HG03095 (cell line): ENCODE data around the gene BHMT2.

Experiments used
- ATAC-seq: cut with Tn5 transposase; IDR thresholded peaks from one replicate; pipeline ENCODE4 v1.9.1; 2021; ENCODE audit warnings: moderate library complexity; ENCODE audit not compliant: unreplicated experiment

Gene BHMT2, protein sequence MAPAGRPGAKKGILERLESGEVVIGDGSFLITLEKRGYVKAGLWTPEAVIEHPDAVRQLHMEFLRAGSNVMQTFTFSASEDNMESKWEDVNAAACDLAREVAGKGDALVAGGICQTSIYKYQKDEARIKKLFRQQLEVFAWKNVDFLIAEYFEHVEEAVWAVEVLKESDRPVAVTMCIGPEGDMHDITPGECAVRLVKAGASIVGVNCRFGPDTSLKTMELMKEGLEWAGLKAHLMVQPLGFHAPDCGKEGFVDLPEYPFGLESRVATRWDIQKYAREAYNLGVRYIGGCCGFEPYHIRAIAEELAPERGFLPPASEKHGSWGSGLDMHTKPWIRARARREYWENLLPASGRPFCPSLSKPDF

DNA sequence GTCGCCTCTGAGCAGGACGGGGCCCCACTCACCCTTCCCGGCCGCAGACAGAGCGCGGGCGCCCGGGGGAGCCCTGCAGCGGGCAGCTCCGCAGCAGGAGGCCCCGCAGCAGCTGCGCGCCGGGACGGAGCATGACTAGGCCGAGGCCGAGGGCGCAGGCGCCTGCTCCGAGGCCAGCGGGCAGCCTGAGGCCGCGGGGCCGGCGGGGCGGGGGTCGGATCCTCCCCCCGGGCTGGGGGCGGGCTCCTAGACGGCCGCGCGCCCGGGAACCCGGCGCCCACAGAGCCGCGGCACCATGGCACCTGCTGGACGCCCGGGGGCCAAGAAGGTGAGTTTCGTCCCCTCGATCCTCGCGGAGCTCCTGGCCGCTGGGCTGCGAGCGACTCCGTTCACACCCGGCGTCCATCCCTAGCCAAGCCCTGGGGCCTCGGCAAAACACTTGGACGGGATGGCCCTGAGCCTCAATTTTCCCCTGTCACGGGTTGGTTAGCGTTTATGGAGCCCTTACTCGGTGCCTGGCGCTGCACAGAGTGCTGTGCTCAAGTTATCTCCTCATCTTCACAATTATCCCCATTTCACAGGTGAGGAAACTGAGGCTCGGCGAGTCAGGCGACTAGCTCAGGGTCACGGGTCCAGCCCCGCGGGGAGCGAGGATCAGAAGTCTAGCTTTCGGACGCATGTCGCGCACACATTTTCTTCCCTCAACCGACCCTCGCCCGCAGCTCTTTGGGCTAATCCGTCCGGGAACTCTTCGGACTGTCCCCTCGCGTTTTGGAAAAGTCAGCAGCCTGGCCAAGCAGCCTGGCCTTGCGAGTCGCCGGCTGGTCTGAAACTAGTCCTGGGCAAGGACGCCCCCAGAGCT is at the start of gene BHMT2, which contains the start of gene DMGDH:
TSS of gene BHMT2 (plus strand) at position 280 of the 862 bp plus-strand sequence. CDS start at position 296, 16 bp downstream.
TSS of gene DMGDH (minus strand) at position 187 of the 862 bp plus-strand sequence. CDS start at position 133, 54 bp downstream.
- no peak for ATAC-seq

DNA sequence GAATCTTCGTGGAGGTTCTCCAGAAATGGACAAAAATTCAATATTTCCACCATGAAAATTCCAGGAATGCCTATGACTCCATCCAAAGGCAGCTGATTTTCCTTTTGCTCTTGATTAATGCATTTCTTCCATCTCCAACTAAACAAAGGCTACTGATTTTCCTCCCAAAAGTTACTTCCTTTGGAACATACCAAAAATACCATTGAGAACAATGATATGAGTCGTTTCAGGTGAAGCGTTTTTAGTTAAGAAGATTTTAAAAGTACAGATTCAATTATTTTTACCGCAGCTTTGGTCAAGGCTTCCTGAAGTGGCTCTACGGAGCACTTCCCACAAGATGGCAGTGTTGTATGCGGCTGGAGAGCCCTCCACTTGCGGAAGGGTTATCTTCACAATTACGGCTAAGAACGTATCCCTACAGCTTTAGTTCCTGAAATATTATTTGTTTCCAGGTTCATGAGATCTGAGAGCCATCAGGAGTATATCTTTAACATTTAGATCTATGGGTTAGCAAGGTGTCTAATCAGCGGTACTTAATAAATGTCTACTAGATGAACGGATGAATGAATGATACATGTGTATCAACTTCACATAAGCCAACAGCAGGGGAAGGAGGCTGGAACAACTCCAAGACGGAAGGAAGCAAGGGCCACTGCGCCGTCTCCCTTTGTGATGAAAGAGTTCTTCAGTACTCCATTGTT is 48.6 kb upstream of the BHMT2 start:
- ATAC-seq = no peak

DNA sequence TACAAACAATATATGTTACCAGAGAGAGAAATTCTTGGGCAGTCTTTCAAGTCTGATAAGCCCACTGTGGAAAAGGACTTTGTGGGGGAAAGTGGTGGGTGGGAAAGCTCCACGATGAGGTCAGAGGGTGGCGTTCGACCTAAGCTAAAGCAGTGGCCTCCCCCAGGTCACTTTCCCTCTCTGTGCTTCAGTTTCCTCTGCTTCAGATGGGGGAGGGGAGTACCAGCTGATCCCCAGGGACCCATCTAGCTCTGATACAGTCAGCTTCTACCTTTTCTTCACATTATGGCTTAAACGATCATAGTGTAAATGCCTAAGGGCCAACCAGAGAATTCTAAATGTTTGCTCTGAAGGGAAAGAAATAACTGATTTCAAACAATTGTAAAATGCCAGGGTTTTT is 47.8 kb upstream of the BHMT2 start:
- no peak for ATAC-seq

DNA sequence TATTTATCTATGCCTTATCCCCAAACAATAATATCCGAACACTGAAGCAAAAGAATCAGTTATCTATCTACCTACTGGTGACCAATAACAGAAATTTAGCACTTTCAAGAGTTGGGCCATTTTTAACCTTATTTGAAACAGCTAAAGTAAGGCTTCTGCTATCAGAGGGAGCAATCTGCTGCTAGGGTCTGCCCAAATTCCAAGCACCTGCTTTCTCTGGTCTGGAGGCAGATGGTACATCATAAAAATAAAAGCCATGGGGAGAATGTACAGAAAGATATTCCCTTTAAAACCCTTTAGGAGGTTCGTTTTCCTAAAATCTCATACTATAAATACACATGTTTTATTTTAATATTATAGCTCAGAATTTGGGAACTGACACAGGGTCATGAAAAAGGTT is 46.8 kb upstream of the BHMT2 start:
- ATAC-seq = no peak

DNA sequence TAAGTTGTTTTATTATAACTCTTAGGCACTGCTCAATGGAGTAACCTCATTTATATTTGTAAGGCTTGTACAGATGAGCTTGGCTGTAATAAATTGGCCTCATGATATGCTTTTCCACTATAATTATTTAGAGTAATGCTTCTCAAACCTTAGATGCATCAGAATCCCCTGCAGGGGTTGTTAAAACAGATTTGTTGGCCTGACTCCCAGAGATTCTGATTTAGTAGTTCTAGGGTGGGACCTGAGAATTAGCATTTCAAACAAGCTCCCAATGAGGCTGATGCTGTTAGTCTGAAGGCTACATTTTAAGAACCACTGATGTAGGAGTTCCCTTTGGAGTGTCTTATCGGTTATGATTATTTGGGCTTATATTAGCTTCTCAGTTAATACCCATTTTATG is 46.2 kb upstream of the BHMT2 start:
- ATAC-seq = no peak

DNA sequence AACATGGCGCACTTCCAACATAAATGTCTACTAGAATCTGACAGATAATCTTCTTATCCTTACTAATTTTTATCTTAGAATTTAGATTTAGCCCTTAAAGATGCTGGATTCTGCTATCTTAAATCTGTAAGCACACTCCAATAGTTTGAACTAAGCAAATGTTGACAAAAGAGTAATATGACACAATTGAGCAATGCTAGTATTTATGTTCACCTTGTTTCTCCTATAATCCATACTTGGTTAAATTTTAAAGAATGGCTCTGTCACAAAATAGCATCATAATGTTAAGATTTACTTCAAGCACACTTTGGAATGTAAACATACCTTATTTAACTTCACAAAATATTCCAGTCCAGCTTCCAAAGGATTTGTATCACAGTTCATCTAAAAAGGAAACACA is 45.6 kb upstream of the BHMT2 start:
- no peak for ATAC-seq

DNA sequence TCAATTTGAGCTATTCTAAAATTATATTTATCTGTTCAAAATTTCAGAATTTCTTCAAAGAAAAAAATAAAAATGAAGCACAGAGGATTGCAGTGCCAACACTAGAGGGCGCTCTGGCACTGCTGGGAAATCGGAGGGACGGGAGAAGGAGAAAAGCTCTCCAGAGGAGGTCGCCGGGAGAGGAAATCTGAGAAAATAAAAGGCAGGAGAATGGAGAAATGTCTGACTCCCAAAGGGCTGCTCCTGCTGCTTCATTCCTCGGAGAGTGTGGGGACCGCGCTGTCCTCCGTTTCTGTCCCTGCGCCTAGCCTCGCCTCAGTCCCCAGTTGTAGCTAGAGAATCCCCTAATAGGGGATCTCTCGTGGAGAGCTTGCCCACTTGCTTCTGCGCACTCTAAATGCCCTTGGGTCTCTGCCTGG is 44.5 kb upstream of the BHMT2 start:
- no peak for ATAC-seq

DNA sequence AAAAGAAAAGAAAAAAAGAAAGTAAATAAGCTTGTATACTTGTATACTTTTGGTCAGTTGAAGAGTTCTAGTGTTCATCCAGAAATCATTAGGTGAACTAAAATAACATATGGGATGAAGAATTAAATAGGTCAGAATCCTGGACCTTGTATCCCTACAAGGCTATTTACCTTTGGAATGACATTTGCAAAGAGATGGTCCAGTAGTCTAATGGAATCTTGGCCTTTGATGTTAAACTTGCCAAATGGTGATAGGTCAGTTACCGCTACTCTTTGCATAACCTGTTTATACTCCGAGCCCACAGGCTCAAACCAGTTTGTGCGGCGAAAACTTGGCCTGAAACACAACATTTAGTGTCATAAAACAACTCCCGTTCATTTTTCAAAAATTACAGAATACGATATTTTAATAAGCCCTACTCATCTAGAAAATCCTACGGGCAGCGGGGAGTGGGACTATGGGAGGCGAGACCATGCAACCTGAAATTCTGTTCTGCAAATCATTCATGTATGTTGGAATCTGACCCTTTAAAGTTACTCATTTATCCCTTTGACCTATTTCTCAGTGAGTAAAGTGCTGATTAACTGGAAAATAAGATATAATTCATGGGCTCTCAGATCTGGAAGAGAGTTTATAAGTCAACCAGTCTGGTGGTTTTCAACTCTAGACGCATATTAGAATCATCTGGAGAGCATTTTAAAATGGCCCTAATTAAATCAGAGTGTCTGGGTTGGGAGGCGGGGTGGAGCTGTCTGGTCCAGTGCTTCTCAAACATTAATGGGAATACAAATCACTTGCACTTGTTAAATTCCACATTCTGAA is 38.7 kb upstream of the BHMT2 start:
- ATAC-seq = no peak

DNA sequence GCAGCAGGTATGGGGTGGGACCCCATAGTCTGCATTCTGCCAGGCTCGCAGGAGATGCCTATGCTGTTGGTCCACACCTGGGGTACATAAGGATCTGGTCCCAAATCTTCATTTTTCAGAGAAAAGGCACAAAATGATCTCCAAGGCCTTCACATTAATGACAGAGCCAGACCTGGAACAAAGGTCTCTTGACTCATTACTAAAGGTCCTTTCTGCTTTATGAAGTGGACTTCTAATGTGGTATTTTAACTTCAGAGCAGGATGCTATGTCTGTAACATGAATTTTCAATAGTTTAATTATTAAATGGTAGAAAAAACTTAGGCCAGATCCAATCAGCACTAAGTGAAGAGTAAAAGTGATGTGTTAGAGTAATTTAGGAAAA is 38.1 kb upstream of the BHMT2 start:
- no peak for ATAC-seq

DNA sequence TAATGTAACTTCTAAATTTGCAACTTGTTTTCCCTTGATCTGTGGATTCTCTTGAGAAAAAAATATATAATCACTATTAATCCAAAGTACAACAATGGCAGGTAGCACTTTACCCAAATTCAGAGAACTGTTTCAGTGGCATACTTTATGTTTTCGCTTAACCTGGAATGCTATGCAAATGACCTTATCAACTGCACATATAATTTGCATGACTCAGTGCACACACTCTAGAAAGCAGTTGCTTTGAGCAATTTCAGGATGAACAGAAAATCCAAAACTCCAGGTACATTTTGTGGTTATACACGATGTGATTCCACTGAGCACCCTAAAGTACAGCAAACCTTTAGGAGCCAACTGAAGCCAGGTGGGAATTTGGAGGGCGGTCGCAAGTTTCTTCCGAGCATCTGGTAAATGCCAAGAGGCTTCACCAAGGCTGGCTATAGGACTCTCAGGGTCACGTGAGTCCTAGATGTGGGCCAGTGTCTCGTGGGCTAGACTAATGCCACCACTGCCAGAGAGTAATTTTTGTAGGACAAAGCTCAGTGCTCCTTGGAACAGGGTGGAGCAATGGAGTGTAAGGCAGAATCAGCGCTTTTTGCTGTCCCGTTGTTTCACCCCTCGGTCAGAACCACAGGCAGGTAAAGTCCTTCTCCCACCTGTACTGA is 37.4 kb upstream of the BHMT2 start:
- no peak for ATAC-seq

DNA sequence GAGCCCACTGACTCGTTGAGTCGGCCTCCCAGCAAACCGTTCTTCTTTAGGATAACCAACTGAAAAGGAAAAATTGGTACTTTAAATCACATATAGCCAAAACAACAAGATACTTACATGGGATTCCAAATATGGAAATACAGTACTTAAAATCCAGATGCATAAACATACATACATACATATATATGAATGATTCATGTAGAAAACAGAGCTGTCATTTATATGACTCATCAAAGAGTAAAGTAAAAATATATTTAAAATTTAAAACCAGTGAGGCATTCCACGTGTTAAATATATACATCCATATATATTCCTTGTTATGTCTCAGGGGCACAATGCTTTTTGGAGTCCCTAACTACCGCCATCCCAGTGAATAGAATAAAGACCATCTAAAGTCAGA is 36.8 kb upstream of the BHMT2 start:
- ATAC-seq = no peak

DNA sequence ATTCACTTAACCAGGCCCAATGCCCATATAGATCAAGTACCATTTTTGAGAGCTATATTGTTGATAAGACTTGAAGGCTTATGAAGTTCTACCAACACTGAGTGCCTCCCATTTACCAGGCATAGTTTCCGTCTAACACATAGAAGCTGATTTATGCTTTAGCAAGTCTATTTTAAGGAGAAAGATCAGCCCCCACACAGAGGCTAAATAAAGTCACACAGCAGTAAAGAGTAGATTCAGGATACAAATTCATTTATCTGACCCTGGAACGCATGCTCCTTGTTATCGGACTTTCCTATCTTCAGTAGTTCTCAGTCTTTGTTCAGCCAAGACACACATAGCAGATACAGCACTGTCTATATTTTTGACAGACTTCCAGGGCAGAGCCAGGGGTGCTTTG is 34.3 kb upstream of the BHMT2 start:
- no peak for ATAC-seq

DNA sequence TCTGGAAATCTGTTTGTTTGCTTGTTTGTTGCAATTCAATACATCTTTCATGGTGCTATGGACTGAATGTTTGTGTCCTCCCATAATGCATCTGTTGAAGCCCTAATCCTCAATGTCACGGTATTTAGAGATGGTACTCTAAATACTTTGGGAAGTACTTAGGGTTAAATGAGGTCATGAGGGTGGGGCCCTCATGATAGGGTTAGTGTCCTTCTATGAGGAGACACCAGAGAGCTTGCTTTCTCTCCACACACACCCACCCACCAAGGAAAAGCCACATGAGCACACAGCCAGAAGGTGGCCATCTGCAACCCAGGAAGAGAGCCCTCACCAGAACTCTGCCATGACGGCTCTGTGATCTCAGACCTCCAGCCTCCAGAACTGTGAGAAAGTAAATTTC is 32.8 kb upstream of the BHMT2 start:
- no peak for ATAC-seq

DNA sequence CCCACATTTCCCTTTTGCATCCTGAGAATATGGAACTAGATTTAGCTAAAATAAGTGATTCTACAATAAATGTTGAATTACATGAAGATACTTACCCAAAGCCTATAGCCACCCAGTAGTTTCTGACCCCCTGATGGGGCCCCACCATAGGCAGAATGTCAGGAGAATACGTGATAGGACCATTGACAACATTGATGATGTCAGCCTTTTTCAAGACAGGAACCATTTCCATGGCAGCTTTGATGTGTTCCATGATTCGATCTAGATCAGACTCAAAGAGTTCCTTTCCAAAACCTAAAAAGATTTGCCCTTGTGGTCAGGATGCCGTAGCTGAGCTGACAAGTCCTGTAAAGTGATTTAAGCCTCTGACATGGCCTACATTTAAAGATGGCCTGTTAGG is 27.4 kb upstream of the BHMT2 start:
- ATAC-seq = no peak

DNA sequence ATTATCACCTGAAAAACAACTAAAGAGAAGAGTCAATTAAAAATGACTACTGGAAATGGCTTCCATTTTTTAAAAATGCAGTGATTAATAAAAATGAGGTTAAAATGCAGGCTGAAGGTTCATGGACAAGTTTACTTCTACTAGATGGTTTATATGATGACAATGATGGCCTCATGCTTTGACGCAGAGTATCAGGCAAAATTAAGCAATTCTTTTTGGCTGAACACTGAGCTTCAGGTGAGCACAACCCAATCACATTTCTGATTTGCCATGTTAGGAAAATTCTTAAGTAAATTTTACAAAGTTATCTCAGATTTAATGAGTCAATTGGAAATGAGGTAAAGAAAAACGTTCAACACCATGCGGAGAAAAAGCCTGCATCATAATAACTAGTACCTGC is 22.4 kb upstream of the BHMT2 start:
- ATAC-seq = no peak

DNA sequence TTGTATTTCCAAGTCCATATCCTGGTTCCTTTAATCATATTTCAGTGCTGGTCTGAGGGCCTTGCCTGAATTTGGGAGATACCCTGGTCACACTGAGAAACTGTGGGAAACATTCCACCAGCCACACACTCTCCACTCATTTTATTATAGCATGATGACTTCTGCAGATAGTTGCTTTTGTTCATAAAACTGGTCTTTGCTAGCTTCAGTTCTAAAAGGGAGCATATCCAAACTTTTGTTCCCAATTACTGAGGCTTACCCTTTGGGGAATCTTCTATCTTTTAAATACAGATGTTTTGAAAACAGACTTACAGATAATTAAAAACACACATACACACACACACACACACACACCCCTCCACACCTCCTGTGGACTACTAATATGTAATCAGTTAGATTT is 21.1 kb upstream of the BHMT2 start:
- no peak for ATAC-seq

DNA sequence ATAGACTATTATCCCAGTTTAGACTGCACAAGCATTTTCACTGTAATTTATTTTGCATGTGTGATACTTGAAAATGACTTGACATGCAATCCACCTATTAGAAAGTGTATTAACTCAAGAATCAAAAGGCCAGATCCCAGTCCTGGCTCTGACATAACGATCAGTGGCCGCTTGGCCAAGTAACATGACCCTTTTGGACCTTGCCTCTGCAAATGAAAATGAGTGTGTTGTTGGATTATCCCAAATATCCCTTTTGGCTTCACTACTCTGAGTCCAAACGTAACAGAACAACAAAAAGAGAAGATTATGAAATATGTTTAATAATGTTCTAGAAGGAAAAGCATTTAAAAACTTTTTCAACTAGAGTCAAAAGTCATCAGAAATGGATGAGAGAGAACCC is 19.1 kb upstream of the BHMT2 start:
- ATAC-seq = no peak

DNA sequence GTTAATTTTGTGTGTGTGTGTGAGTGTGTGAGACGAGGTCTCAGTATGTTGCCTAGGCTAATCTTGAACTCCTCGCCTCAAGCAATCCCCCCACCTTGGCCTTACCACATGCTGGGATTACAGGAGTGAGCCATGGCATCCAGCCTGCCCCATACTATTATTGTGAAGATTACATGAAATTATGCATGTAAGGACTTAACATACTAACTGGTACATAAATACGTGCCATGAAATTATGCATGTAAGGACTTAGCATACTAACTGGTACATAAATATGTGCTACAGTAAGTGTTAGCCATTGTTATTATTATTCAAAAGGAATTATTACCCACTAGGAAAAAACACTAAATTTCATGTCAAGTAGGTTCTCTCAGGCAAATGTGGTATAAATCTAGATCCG is 16.2 kb upstream of the BHMT2 start:
- ATAC-seq = no peak

DNA sequence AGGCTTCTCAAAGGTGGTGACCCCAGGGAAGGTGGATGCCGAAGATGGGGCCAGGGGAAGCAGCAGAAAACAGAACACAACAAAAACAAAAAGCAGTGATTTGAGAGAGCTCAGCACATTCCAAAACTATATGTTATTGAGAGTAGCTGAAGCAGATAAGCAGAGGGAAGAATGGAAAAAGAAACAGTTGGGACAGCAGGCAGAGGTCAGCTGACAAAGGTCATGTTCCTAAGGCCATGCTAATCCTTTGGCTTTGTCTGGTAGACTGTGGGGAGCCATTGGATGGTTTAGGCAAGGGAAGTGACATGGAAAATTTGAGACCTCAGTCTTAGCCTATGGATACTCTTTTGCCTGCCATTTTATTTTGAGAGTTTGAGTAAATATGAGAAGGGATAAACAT is 14.6 kb upstream of the BHMT2 start:
- ATAC-seq = no peak

DNA sequence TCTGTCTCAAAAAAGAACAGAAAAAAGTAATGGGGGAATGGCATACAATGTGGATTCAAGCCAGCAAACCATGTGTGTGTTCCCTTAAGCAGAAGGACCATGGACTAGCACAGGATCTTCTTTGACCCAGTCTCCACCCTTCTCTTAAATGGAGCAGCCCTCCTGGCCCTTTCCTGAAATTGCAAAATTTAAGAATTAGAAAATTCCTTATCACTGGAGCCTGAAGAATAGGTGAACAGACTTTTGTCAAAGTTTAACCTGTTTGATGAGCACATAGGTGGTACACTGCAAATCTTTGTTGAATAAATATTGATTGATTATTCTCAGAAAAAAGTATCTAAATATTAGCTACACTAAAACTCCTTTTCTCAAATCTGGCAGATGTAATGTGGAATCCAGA is 12.7 kb upstream of the BHMT2 start:
- no peak for ATAC-seq
